H1 (cell line): ENCODE measurements around the gene SLC22A15. TPM values are rescaled to one million over a fixed set of nuclear protein-coding genes. Genes with fewer than 3 reads are reported as not detected.

ENCODE experiments used
- CTCF ChIA-PET: fragments of 300-600 bp; sonication (Branson Sonifier 250); formaldehyde crosslinking; loops from one replicate; lab custom pipeline; 2021; ENCODE audit not compliant: partially characterized antibody; lab: Charles Lee
- POLR2A ChIA-PET: fragments of 300-600 bp; sonication (Branson Sonifier 250); formaldehyde crosslinking; loops from one replicate; lab custom pipeline; 2021; ENCODE audit warnings: inconsistent platforms; ENCODE audit not compliant: partially characterized antibody; lab: Charles Lee
- DNase-seq, 2 experiments: peaks; one replicate each; pipeline versions ENCODE4 v3.0.0 to v3.0.0-alpha.2; 2010 to 2022; ENCODE audit warnings: low spot score in 2 of 2, low read depth in 1 of 2, mixed read lengths in 1 of 2
- FAIRE-seq: peaks from 2 replicates; lab custom pipeline; 2011; peaks lifted over from hg19 to GRCh38; lab: Jason Lieb, UNC
- H2AFZ ChIP-seq: 2 replicates; pipeline ENCODE4 v1.8.1; 2012; ENCODE audit warnings: low read length, inconsistent platforms
- H2AK5ac ChIP-seq: 2 replicates; pipeline ENCODE4 v1.6.1; 2013; ENCODE audit warnings: low read depth, low read length
- H2BK120ac ChIP-seq: replicated peaks from 2 replicates; pipeline ENCODE3; 2013; ENCODE audit warnings: low read depth, low read length, inconsistent platforms
- H2BK12ac ChIP-seq: 2 replicates; pipeline ENCODE4 v1.6.1; 2013; ENCODE audit warnings: low read depth, low read length
- H2BK15ac ChIP-seq: 2 replicates; pipeline ENCODE4 v1.6.1; 2013; ENCODE audit warnings: low read length
- H2BK20ac ChIP-seq: 2 replicates; pipeline ENCODE4 v1.6.1; 2013; ENCODE audit warnings: low read length
- H2BK5ac ChIP-seq: 2 replicates; pipeline ENCODE4 v1.6.1; 2013; ENCODE audit warnings: low read depth, low read length
- H3K14ac ChIP-seq: 2 replicates; pipeline ENCODE4 v1.6.1; 2013; ENCODE audit warnings: inconsistent platforms; ENCODE audit not compliant: insufficient read length
- H3K18ac ChIP-seq: 2 replicates; pipeline ENCODE4 v1.6.1; 2013; ENCODE audit warnings: low read length; ENCODE audit errors: extremely low read depth
- H3K23ac ChIP-seq: 2 replicates; pipeline ENCODE4 v1.6.1; 2013; ENCODE audit warnings: inconsistent platforms; ENCODE audit not compliant: insufficient read length
- H3K23me2 ChIP-seq: 2 replicates; pipeline ENCODE4 v1.6.1; 2013; ENCODE audit warnings: low read depth, low read length
- H3K27ac ChIP-seq: 2 replicates; pipeline ENCODE4 v1.6.1; 2011; ENCODE audit warnings: low read depth, low read length, inconsistent platforms
- H3K27me3 ChIP-seq, 4 experiments: replicated peaks in 1 of 4; 1 replicate in 1 of 4; 2 replicates in 3 of 4; pipeline versions ENCODE4 v1.6.1 to v1.8.1; 2011 to 2013; ENCODE audit warnings: low read length in 3 of 4, mild to moderate bottlenecking in 3 of 4, inconsistent platforms in 2 of 4, mixed read lengths in 2 of 4, moderate library complexity in 1 of 4; ENCODE audit not compliant: control insufficient read depth in 3 of 4, insufficient read depth in 3 of 4; ENCODE audit errors: extremely low read depth in 1 of 4
- H3K36me3 ChIP-seq, 4 experiments: 2 replicates each; pipeline versions ENCODE4 v1.6.1 to v1.8.1; 2011 to 2013; ENCODE audit warnings: mild to moderate bottlenecking in 4 of 4, low read length in 3 of 4, moderate library complexity in 2 of 4, control low read depth in 1 of 4, inconsistent platforms in 1 of 4; ENCODE audit not compliant: insufficient read depth in 4 of 4, control insufficient read depth in 2 of 4
- H3K4ac ChIP-seq: replicated peaks from 2 replicates; pipeline ENCODE3; 2013; ENCODE audit warnings: low read length, low read depth, mixed read lengths, inconsistent platforms; ENCODE audit not compliant: insufficient read length
- H3K4me1 ChIP-seq, 4 experiments: replicated peaks in 1 of 4; 1 replicate in 1 of 4; 2 replicates in 3 of 4; pipeline versions ENCODE4 v1.6.1 to v1.8.1; 2011 to 2013; ENCODE audit warnings: low read length in 3 of 4, inconsistent platforms in 2 of 4, mixed read lengths in 1 of 4; ENCODE audit not compliant: insufficient read depth in 4 of 4, control insufficient read depth in 3 of 4
- H3K4me2 ChIP-seq, 2 experiments: 2 replicates each; pipeline versions ENCODE4 v1.6.1 to v1.8.1; 2011 to 2013; ENCODE audit warnings: low read depth in 2 of 2, low read length in 2 of 2, control low read depth in 1 of 2, inconsistent platforms in 1 of 2, mild to moderate bottlenecking in 1 of 2; ENCODE audit not compliant: insufficient read depth in 1 of 2
- H3K4me3 ChIP-seq, 4 experiments: fragments of 200-600, 300-600 bp in 1 of 4; sonication (generic), shearing (Covaris generic), sonication (Bioruptor Twin) in 1 of 4; 2 replicates each; pipeline versions ENCODE4 v1.5.1 to v1.8.1; 2011 to 2016; ENCODE audit warnings: low read length in 4 of 4, low read depth in 3 of 4, control low read depth in 2 of 4, inconsistent platforms in 2 of 4, mild to moderate bottlenecking in 2 of 4, mixed read lengths in 1 of 4, moderate library complexity in 1 of 4; ENCODE audit not compliant: insufficient read depth in 2 of 4; ENCODE audit errors: extremely low read depth in 1 of 4
- H3K56ac ChIP-seq: replicated peaks from 2 replicates; pipeline ENCODE3; 2013; ENCODE audit warnings: low read depth, mild to moderate bottlenecking, mixed read lengths, low read length, inconsistent platforms; ENCODE audit not compliant: insufficient read length
- H3K79me1 ChIP-seq: 2 replicates; pipeline ENCODE4 v1.6.1; 2013; ENCODE audit warnings: low read depth, low read length, control low read depth
- H3K79me2 ChIP-seq, 2 experiments: 2 replicates each; pipeline versions ENCODE4 v1.6.1 to v1.8.1; 2012 to 2013; ENCODE audit warnings: low read length in 2 of 2, mild to moderate bottlenecking in 2 of 2, inconsistent platforms in 1 of 2; ENCODE audit not compliant: insufficient read depth in 2 of 2, control insufficient read depth in 1 of 2
- H3K9ac ChIP-seq, 4 experiments: replicated peaks in 1 of 4; 1 replicate in 1 of 4; 2 replicates in 3 of 4; pipeline versions ENCODE4 v1.6.1 to v1.8.1; 2011 to 2013; ENCODE audit warnings: low read depth in 3 of 4, low read length in 3 of 4, control low read depth in 2 of 4, mild to moderate bottlenecking in 2 of 4, moderate library complexity in 2 of 4, inconsistent platforms in 1 of 4; ENCODE audit errors: extremely low read depth in 1 of 4
- H3K9me3 ChIP-seq, 2 experiments: 2 replicates each; pipeline versions ENCODE4 v1.6.1 to v1.8.1; 2012 to 2013; ENCODE audit warnings: mild to moderate bottlenecking in 2 of 2, moderate library complexity in 2 of 2, control low read depth in 1 of 2, inconsistent platforms in 1 of 2, low read depth in 1 of 2, low read length in 1 of 2, mixed read lengths in 1 of 2; ENCODE audit not compliant: insufficient read depth in 2 of 2
- H4K20me1 ChIP-seq, 2 experiments: replicated peaks in 1 of 2; 2 replicates each; pipeline versions ENCODE3 to v1.8.1; 2011 to 2013; ENCODE audit warnings: inconsistent platforms in 2 of 2, low read length in 2 of 2, mild to moderate bottlenecking in 1 of 2; ENCODE audit not compliant: insufficient read depth in 2 of 2, control insufficient read depth in 1 of 2
- H4K5ac ChIP-seq: 2 replicates; pipeline ENCODE4 v1.6.1; 2013; ENCODE audit warnings: low read length, low read depth, mixed read lengths, inconsistent platforms; ENCODE audit not compliant: insufficient read length
- H4K8ac ChIP-seq: 2 replicates; pipeline ENCODE4 v1.8.0; 2013; ENCODE audit warnings: mild to moderate bottlenecking, moderate library complexity, low read length, inconsistent platforms; ENCODE audit not compliant: insufficient read depth; ENCODE audit errors: extremely low read depth
- H4K91ac ChIP-seq: replicated peaks from 2 replicates; pipeline ENCODE3; 2013; ENCODE audit warnings: low read length, mixed read lengths, inconsistent platforms; ENCODE audit not compliant: insufficient read length
- BACH1 ChIP-seq: IDR thresholded peaks from 2 replicates; pipeline ENCODE4 v1.6.1; 2012; ENCODE audit warnings: low read length, improper control_type of control experiment
- BRCA1 ChIP-seq: IDR thresholded peaks from 2 replicates; pipeline ENCODE4 v1.6.1; 2012; ENCODE audit warnings: low read depth, low read length, improper control_type of control experiment
- CHD2 ChIP-seq: IDR thresholded peaks from 2 replicates; pipeline ENCODE4 v1.6.1; 2012; ENCODE audit warnings: low read length, improper control_type of control experiment
- EP300 ChIP-seq, 2 experiments: IDR thresholded peaks; 1 replicate in 1 of 2; 2 replicates in 1 of 2; pipeline ENCODE4 v1.6.1; 2011 to 2012; ENCODE audit warnings: low read depth in 2 of 2, low read length in 2 of 2, mild to moderate bottlenecking in 2 of 2, borderline replicate concordance in 1 of 2, inconsistent platforms in 1 of 2, moderate library complexity in 1 of 2
- GTF2F1 ChIP-seq: IDR thresholded peaks from 2 replicates; pipeline ENCODE4 v1.6.1; 2012; ENCODE audit warnings: low read depth, low read length, improper control_type of control experiment, borderline replicate concordance
- KDM5A ChIP-seq: fragments of 200-600 bp; IDR thresholded peaks from 2 replicates; pipeline ENCODE4 v1.7.1; 2012; ENCODE audit warnings: mild to moderate bottlenecking, low read length, inconsistent platforms, mixed read lengths
- NANOG ChIP-seq: IDR thresholded peaks from 2 replicates; pipeline ENCODE4 v1.6.1; 2011; ENCODE audit warnings: low read length, low read depth, mild to moderate bottlenecking, inconsistent platforms; ENCODE audit not compliant: insufficient read depth, poor library complexity, severe bottlenecking
- POLR2A ChIP-seq, 2 experiments: IDR thresholded peaks; 1 replicate in 1 of 2; 2 replicates in 1 of 2; pipeline ENCODE4 v1.6.1; 2011; ENCODE audit warnings: low read depth in 2 of 2, low read length in 2 of 2, mild to moderate bottlenecking in 2 of 2; ENCODE audit errors: control extremely low read depth in 1 of 2
- POU5F1 ChIP-seq: IDR thresholded peaks from 2 replicates; pipeline ENCODE4 v1.6.1; 2011; ENCODE audit warnings: low read depth, mild to moderate bottlenecking, low read length, moderate library complexity
- RNF2 ChIP-seq: fragments of 200-900, 300-1000 bp; sonication (generic); IDR thresholded peaks from 2 replicates; pipeline ENCODE4 v1.7.1; 2016; ENCODE audit warnings: borderline replicate concordance, low read depth, mild to moderate bottlenecking, antibody characterized with exemption, low read length; ENCODE audit not compliant: poor library complexity, severe bottlenecking; ENCODE audit errors: missing control alignments
- SIN3A ChIP-seq, 2 experiments: IDR thresholded peaks in 1 of 2; conservative IDR thresholded peaks in 1 of 2; 2 replicates each; pipeline ENCODE4 v1.6.1; 2011 to 2012; ENCODE audit warnings: low read length in 2 of 2, improper control_type of control experiment in 1 of 2, low read depth in 1 of 2, mild to moderate bottlenecking in 1 of 2
- SP4 ChIP-seq: IDR thresholded peaks from 2 replicates; pipeline ENCODE4 v1.6.1; 2012; ENCODE audit warnings: low read length, inconsistent platforms
- SRF ChIP-seq: IDR thresholded peaks from 2 replicates; pipeline ENCODE4 v1.6.1; 2011; ENCODE audit warnings: mild to moderate bottlenecking, low read depth, low read length, moderate library complexity
- TAF7 ChIP-seq: optimal IDR thresholded peaks from 2 replicates; pipeline ENCODE3; 2011; ENCODE audit warnings: low read depth, mild to moderate bottlenecking, inconsistent platforms, low read length, moderate library complexity, borderline replicate concordance
- TEAD4 ChIP-seq: IDR thresholded peaks from 2 replicates; pipeline ENCODE4 v1.6.1; 2012; ENCODE audit warnings: low read depth, low read length, inconsistent platforms, mixed read lengths
- WGBS, 2 experiments: shearing (Covaris generic) in 1 of 2; methylation state at CpG; one replicate each; pipeline versions ENCODE4 v1.1.6 to v1.1.7; 2013 to 2015; ENCODE audit warnings: low lambda C conversion rate in 2 of 2, mixed read lengths in 2 of 2, inconsistent platforms in 1 of 2, low coverage in 1 of 2, missing lambda C conversion rate in 1 of 2; ENCODE audit not compliant: insufficient replicate concordance in 2 of 2, insufficient coverage in 1 of 2, insufficient read length in 1 of 2; ENCODE audit errors: extremely low coverage in 1 of 2, missing lambda C conversion rate in 1 of 2; 5-methylcytosine and 5-hydroxymethylcytosine counted together
- polyA plus RNA-seq, 7 experiments: library from polyadenylated mRNA; depleted of rRNA in 3 of 7; stranded (reverse) in 5 of 7; unstranded in 2 of 7; fragments of >200 nt in 5 of 7; fragments of 200-250 nt in 2 of 7; gene quantifications; 1 replicate in 5 of 7; 2 replicates in 1 of 7; 4 replicates in 1 of 7; pipeline versions ENCODE4 v1.2.1 to v1.2.3, GENCODE V29; 2011 to 2013; ENCODE audit warnings: missing spikeins in 2 of 7, mixed read lengths in 2 of 7
- total RNA-seq: library from RNA; stranded (reverse); fragmentation: NEBNext Ultra II Directional; extraction: Animal tissue kit (Norgen Biotek cat#: 25700); gene quantifications from 2 replicates; pipeline ENCODE4 v1.2.1, GENCODE V29; 2021

SLC22A15 gene
- total and polyA plus RNA-seq, 2 of the 8 experiments (the other 6 are each of a cell fraction or from before 2014, with no cell fraction given) = 3.2 to 3.3 TPM

- no peak for FAIRE-seq
- H3K18ac ChIP-seq = no peak overlapping the region
- peaks cover 0 to 4% (median 2%) of the 10 kb centered on the region in 4 experiments; a peak in 3 of 7 replicates for H3K4me1 ChIP-seq
- H3K79me2 ChIP-seq = no peaks in the 10 kb centered on the region
- H3K79me1 ChIP-seq = no peaks in the 10 kb centered on the region
- H3K36me3 ChIP-seq = no peaks in the 10 kb centered on the region
- H2AK5ac ChIP-seq = no peak overlapping the region
- H3K4me3 ChIP-seq = no peak overlapping the region
- H2BK20ac ChIP-seq = no peak overlapping the region
- no peak overlapping the region for H3K4me2 ChIP-seq
- H3K4ac ChIP-seq = no peak overlapping the region
- no peaks in the 10 kb centered on the region for H3K23me2 ChIP-seq
- H2BK120ac ChIP-seq = no peak overlapping the region
- H4K8ac ChIP-seq = no peak overlapping the region
- no peak overlapping the region for H2AFZ ChIP-seq
- DNase-seq = no peak
- H3K27me3 ChIP-seq = no peaks in the 10 kb centered on the region
- no peak overlapping the region for H4K91ac ChIP-seq
- no peak overlapping the region for H3K56ac ChIP-seq
- no peak overlapping the region for H2BK5ac ChIP-seq
- WGBS, 2 experiments = 94% methylated on average over 1 of the region's 1 CpG; no CpG with 5 or more reads in 1 of the 2 experiments
- H2BK15ac ChIP-seq = no peak overlapping the region
- ChIA-PET POLR2A (no interaction called here), CTCF (interaction anchor here (1.0 to 3.1 kb wide), 3 partner anchors 16 to 30 kb away, joined by 3 to 15 read pairs (median 3); no protein-coding TSS in a partner anchor)
- H3K9me3 ChIP-seq = peaks cover 0 to 4% of the 10 kb centered on the region in 2 experiments; a peak in 1 of 4 replicates
- H2BK12ac ChIP-seq = no peak overlapping the region
- H4K20me1 ChIP-seq = no peaks in the 10 kb centered on the region
- no peak overlapping the region for H3K14ac ChIP-seq
- no peak overlapping the region for H3K9ac ChIP-seq
- no peak overlapping the region for H3K23ac ChIP-seq
- H3K27ac ChIP-seq = no peak overlapping the region
- H4K5ac ChIP-seq = no peak overlapping the region
- TF ChIP-seq NANOG (no peak), SRF (no peak), SIN3A (conservative IDR thresholded peaks at IDR 0.05 in 1 of 2, IDR thresholded peaks at IDR 0.05 in 1 of 2; ENCODE audit: low read depth in 1 of 2, low read length in 2 of 2) (no peak), BACH1 (no peak), BRCA1 (no peak), GTF2F1 (no peak), POLR2A (IDR thresholded peaks at IDR 0.05; ENCODE audit: control extremely low read depth in 1 of 2, low read depth in 2 of 2, low read length in 2 of 2) (no peak), TAF7 (no peak), RNF2 (no peak), SP4 (no peak), CHD2 (no peak), KDM5A (no peak), EP300 (IDR thresholded peaks at IDR 0.05; ENCODE audit: borderline replicate concordance in 1 of 2, low read depth in 2 of 2, low read length in 2 of 2) (no peak), TEAD4 (no peak), POU5F1 (no peak)
Observed at GRCh38 chr1:116003823-116004222, 27.5 kb downstream of the SLC22A15 start.
